Vagina (tissue), 2 donors: ENCODE results near the gene RNF44.

ENCODE experiments used
- POLR2A ChIP-seq, 2 donors: fragments of 450-650 bp; IDR thresholded peaks; one replicate each; pipeline ENCODE4 v1.6.1; 2017; ENCODE audit warnings: antibody characterized with exemption in 2 of 2, mild to moderate bottlenecking in 2 of 2, moderate library complexity in 2 of 2
- POLR2AphosphoS5 ChIP-seq, 2 donors: sonication (generic); formaldehyde crosslinking; IDR thresholded peaks; one replicate each; pipeline ENCODE4 v1.9.0; 2017; ENCODE audit warnings: antibody characterized with exemption in 2 of 2, mild to moderate bottlenecking in 2 of 2, low read depth in 1 of 2; ENCODE audit not compliant: insufficient read depth in 1 of 2
- TF ChIP-seq, protein P1 (sequence below), 3 experiments: fragments of 450-650 bp in 2 of 3; fragments of 200-600 bp in 1 of 3; sonication (generic) in 1 of 3; IDR thresholded peaks; one replicate each; pipeline ENCODE4 v1.5.1; 2017 to 2019; ENCODE audit warnings: antibody characterized with exemption in 3 of 3, mild to moderate bottlenecking in 2 of 3, moderate library complexity in 2 of 3

GRCh38 chr5:176486189-176486757 lies 50.9 kb downstream of the RNF44 start:
- TF ChIP-seq, protein P1, sequence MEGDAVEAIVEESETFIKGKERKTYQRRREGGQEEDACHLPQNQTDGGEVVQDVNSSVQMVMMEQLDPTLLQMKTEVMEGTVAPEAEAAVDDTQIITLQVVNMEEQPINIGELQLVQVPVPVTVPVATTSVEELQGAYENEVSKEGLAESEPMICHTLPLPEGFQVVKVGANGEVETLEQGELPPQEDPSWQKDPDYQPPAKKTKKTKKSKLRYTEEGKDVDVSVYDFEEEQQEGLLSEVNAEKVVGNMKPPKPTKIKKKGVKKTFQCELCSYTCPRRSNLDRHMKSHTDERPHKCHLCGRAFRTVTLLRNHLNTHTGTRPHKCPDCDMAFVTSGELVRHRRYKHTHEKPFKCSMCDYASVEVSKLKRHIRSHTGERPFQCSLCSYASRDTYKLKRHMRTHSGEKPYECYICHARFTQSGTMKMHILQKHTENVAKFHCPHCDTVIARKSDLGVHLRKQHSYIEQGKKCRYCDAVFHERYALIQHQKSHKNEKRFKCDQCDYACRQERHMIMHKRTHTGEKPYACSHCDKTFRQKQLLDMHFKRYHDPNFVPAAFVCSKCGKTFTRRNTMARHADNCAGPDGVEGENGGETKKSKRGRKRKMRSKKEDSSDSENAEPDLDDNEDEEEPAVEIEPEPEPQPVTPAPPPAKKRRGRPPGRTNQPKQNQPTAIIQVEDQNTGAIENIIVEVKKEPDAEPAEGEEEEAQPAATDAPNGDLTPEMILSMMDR (IDR thresholded peaks at IDR 0.05) = no peak
- TF ChIP-seq POLR2A (IDR thresholded peaks at IDR 0.05) (no peak), POLR2AphosphoS5 (IDR thresholded peaks at IDR 0.05; ENCODE audit: insufficient read depth in 1 of 2, low read depth in 1 of 2) (no peak)
